RPMI8226 (cell line): ENCODE measurements around the gene KRT81.

Experiments used
- DNase-seq: peaks from one replicate; pipeline ENCODE4 v3.0.0-alpha.2; 2015

KRT81 gene

DNA sequence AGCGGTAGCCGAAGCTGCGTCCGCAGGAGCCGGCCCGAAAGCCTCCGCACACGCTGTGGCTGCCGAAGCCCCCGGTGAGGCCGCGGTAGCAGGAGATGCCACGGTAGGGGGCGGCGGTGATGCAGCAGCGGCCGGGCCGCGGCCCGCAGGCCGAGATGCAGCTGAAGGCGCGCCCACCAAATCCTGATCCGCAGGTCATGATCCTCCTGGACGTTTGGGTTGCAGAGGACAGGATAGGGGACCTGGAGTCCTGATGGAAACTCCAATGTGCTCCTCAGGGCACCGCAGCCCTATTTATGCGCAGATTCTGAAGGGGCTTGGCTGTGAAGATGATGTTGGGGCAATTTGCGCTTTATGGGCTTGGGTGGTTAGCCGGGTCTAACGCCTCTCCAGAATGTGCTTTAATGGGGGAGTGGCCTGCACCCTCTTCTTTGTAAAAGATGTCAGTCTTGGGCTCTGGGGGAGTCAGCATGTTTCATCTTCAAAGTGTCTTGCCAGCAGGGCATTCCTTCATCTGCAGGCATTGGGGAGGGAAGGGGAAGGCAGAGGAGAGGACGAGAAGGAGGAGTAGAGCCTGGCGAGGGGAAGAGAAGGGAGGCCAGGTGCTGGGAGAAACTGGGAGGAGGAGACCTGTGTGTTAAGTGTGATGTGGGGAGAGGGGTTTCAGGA lies at the start of gene KRT81:
KRT81 (minus strand) TSS at position 268 of the 669 bp plus-strand sequence; CDS start at position 199, 69 bp downstream.
- no peak for DNase-seq

DNA sequence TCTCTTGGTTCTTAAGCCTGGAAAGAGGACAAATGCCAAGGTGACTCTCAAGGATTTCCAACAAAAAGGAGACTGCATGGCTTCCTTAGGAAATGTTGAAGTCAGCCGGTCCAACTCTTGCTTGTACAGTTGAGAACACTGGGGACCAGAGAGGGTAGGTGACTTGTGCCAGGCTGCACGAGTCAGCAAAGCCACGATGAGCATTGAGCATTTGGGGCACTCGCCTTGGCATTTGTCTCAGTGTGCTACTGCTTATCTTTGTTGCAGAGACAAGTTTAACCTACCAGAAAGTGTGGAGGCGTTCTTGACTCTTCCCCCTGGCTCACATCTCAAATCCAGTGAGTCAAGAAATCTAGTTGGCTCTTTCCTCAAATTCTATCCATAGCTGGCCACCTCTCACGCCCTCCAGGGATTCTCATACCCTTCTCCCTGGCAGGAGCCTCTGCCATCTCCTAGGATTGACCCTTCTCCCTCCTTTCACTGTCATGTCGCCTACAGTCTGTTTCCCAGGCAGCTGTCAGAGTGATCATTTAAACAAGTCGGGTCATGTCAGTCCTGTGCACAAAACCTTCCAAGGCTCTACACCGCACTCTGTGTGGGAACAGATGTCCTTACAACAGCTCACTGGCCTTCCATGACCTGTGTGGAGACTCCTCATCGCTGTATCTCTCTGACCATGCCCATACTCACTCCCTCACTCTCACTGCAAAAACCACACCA lies 47.1 kb upstream of the KRT81 start:
- no peak for DNase-seq

DNA sequence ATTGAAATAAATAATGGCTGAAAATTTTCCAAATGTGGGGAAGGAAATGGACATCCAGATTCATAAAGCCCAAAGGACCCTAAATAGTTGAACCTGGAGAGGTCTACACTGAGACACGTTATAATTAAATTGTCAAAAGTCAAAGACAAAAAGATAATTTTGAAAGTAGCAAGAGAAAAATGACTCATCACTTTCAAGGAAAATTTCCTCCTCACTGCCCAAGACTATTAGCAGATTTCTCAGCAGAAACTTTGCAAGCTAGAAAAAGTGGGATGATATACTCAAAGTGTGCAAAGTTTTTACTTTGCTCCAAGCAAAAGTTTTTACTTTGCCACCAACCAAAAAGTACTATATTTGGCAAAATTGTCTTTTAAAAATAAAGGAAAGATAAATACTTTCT lies 45.7 kb upstream of the KRT81 start:
- no peak for DNase-seq

DNA sequence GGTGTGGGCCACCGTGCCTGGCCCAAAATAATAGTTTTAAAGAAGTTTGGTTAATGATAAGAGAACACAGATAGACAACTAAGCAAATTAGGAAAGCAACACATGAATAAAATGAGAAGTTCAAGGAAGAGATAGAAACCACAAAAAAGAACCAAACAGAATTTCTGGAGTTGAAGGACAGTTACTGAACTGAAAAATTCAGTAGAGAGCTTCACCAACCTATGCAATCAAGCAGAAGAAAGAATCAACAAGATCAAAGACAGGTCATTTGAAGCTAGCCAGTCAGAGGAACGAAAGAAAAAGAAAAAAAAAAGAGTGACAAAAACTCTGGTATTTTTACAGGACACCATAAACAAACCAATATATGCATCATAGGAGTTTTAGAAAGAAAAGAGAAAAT lies 45.3 kb upstream of the KRT81 start:
- DNase-seq = no peak

DNA sequence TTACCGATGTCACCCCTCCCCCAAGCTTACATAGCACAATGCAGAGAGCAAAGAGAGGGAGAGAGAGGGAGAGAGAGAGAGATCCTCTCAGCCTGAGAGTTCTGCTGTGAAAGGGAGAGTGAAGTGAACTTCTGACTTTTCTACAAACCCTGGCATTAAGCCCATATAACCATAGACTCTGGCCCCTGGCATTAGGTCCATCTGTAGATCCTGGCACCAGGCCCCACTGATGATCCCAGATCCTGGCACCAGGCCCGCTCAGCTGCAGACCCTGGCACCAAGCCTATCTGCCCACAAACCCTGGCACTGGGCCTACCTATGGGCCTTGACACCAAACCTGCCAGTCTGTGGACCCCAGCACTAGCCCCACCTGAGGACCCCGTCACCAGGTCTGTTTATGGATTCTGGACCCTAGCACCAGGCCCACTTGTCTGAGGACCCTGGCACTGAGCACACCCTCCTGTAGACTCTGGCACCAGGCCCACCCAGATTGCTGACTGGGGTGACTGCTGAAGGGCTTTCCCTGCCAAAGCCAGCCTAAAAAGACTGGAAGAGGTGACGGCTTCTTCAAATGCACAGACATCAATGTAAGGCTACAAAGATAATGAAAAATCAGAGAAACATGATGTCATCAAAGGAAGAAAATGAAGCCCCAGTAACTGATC lies 44.4 kb upstream of the KRT81 start:
- DNase-seq = peak; percentile 88

DNA sequence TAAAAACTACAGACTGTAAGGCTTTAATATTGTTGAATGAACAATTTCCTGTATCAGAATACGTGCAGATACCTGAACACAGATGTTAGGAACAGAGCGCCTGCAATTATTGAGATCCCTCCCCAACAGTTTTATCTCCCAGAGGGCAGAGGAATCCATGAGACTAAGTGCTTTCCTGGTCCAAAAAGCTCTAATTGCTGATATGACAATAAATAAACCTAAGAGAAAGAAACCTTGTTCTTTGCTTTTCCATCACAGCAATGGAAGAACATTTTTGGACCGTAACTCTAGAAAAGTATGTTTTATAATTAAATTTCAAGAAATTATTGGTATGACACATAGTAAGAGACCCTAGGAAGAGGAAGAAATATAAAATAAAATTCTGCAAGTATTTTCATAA lies 42.9 kb upstream of the KRT81 start:
- DNase-seq = no peak

DNA sequence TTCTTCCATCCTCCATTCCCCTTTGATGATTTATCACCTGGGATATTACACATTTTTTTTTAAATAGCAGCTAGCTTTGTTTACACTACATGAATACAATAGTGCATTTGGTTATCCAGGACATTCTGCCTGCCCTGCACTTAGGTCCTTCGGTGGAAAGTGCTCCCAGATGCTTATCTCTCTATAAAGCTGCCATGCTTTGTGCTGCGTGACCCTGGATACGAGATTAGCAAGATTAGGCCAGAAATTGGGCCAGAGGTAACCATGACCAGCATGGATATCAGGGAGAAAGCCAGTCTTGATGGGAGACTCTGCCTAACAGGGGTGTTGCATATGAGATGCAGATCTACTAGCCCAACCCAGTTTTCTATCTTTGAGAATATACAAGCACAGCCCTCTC lies 42.0 kb upstream of the KRT81 start:
- DNase-seq = no peak

DNA sequence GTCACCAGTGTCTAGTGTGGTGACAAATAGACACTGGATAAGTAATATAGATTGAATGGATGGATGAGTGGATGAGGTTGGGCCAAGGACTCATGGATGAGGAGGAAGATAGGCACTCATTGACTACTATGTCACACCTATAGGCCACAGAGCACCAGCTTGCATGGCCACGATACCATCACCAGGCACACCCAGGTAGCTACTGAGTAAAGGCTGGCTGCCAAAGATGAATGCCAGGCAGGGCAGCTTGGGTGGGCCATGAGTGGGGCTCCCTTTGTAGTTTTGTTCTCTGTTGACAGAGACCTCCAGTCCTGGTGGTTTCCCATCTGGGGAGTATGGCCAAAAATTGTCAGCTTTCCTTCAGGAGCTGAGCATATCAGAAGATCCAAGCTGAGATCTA lies 41.0 kb upstream of the KRT81 start:
- no peak for DNase-seq

DNA sequence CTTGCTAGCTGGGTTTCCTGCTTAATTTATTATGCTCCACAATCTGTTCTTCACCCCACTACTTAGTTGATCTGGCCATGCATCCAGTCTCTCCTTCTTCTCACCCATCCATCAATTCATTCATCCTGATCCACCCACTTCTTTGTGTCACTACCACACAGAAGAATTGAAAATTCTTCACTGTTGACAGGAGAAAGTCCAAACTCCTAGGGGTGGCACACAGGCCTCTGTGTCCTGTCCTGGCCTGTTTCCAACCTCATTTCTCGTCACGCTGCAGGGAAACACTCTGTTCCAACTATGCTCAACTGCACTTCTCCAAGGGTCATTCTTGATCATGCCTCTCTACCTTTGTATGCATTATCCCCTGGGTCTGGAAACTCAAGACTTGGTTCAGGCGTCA lies 40.5 kb upstream of the KRT81 start:
- no peak for DNase-seq

DNA sequence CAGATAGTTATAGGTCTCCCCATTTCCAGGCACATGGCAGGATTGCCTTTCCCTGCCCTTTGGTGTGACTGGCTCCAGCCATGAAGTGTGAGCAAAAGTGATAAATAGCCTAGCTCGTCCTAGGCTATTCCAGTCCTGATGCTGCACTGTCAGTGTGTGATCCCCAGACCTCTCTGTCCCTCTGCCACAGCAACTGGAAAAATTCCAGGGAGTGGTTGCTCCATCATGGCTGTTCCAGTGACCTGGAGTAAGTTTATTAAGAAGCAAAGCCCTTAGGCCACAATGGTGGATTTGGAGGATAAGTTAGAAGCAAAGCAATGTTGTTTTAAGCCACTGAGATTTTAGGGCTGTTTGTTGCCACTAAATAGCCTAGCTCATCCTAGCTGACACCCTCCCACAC lies 39.7 kb upstream of the KRT81 start:
- DNase-seq = no peak

DNA sequence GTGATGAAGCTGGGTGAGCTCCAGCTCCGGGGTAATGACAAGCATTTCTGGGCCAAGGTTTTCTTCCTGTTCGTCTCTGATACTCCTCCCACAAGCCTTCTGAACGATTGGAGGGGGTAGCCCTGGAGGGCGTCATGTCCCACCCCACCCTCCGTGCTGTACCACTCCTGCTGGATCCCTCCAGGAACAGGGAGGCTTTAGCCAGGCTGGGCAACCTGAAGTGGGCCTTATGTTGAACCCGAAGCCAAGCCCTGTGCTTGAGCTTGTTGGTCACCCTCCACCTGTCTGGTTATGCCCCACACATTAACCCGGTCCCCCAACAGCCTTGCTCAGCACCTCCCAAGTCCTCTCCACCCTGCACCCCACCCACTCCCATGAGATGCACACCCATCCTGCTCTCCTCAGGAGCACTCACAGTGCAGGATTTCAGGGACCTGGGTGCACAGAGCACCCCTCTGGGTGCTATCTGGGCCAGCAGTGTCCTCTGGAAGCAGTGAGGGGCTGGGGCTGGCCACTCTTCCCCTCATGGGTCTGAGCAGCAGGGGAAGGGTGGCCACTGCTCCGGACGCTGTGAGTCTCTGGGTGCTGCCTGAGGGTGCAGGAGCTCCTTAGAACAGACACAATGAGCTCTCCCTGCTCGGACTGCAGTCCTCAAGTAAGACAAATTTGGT lies 36.6 kb upstream of the KRT81 start:
- no peak for DNase-seq

DNA sequence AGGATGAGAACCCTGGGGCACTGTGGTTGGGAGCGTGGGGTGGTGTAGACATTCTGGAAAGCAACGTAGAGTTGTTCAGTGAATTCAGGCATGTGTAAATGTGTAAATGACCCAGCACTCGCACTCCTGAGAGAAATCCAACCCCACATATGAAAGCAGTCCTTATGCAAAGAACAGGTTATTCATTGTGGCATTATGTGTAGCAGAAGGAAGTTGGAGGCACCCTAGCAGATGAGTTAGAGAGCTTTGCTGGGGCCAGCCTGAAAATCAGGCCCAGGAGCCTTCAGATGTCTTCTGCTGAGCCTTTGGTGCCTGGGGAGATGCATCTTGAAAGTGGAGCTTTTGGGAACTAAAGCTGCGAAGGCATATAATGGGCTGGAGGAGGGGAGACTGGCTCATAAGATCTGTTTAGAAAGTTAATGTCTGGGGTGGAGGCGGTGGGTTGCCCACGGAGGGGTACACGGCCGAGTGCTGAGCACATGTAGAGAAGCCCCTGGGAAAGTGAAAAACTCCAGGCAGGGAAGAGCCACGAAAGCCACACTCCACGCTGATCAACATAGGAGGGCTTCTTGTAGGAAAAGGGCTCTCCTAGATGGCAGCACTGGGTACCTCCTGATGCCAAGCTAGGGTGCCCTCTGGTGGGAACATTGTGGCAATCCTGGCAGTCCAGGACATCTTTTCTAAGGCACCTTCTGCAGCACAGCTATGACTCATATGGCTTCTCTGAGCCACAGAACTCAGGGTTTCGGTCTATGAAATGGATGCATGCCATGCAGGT lies 35.9 kb upstream of the KRT81 start:
- peak; percentile 96 for DNase-seq

DNA sequence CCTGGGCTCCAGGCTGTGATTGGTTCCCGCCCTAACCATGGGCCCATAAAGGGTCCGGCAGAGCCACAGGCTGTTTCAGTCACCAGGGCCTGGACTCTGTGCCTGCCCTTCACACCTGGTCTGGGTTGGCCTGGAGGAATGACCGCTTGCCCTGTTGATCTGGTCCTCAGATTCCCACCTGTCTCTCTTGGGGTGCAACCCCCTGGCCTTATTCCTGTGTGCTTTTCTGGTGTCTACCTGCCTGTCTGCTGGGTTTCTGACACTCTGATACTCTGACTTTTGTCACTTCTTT lies 32.8 kb upstream of the KRT81 start:
- no peak for DNase-seq

DNA sequence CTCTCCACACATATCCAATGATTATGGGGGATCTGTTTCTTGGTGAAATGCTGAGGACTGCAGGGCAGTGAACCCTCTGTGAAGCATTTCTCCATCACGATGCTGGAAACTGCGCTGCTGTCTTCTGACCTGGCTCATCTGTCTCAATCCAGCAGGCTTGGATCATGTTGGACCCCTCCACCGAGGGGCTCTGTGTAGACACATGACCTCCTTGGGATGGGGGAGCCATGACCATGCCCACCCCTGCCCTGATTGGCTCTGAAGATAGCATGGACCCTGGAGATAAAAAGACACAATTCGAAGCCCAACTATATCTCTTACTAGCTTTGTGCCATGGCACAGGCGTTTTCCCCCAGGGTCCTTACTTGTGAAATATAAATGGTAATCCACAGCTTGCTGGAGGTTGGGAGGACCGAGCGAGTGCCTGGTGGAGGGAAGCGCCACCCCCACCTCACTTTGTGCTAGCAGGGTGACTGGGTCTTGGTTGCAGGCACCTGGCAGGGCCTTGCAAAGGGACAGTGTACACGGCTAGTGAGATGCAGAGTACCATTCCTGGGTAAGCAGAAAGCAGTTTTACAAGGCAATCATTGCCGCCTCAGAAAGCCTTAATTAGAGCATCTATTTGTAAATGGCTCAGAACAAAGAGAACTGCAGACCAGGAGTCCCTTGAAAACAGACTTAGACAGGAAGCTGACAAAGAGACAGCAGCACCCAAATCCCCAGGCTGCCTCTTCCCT lies 32.2 kb upstream of the KRT81 start:
- DNase-seq = no peak

DNA sequence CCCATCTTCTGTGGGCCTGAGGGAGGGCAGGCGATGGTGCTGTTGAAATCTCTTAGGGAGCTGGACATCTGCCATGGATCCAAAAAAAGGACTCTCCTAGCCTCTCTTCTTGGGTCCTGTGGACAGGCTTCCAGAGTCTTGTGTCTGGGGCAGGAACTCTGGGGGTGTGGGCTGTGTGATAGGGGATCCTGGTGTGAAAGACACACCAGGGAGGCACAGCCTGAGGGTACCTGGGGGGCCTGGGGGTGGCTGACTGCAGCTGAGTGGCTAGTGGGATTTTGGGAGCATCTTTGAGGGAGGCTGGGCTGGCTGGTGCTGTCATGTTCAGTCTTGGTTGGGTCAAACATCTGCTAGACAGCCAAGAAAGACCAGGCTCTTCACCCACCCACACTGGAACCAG lies 31.7 kb upstream of the KRT81 start:
- DNase-seq = no peak

DNA sequence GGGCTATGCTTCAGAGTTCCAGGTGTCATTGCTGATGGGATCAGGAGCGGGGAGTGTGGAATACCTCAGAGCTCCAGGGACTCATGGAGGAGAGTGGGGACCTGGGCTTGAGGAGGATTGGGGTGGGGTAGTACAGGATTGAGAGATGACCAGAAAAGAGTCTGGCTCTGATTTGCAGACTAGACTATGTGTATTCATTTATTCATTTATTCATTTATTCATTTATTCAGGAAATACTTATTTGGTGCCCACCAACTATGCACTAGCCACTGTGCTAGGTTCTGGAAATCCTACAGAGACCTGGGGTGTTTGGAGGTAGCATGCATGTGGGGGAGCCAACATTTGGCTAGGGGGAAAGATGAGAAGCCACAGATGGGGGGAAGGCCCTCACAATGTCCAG lies 30.7 kb upstream of the KRT81 start:
- no peak for DNase-seq

DNA sequence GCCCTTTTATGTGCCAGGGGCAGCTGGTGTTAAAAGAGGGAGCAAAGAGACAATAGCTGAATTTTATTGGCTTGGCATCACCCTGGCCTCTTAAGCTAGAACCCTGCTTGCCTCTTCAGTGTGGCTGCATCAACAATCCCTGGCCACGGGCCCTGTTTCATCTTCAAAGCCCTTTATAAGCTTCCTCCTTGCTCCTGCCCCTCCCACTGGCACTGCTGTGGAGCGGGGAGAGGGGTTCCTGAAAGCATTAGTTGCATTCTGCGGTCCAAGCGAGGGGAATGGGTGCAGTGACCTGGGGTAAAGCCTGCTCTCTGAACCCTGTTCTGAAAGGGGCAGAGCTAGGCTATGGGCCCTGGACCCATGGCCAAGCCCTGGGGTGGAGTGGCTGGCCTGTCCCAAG lies 30.1 kb upstream of the KRT81 start:
- DNase-seq = peak; percentile 32

DNA sequence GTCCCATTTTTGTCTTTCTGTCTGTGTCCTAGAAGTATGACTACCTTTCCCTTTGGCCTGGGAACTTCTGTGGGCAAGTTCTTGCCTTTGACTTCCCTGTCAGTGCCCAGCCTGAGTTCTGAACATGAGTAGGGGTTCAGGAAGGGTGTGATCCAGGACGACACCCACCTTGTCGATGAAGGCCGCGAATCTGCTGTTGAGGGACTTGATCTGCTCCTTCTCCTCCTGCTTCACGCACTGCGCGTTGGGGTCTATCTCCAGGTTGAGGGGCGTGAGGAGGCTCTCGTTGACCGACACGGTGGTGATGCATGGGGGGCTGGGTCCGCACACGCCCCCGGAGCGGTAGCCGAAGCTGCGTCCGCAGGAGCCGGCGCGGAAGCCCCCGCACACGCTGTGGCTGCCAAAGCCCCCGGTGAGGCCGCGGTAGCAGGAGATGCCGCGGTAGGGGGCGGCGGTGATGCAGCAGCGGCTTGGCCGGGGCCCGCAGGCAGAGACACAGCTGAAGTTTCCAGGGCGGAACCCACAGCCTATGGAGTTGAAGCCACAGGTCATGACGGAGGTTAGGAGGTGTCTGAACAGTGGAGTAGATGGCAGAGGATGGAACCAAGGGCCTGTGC lies 29.6 kb upstream of the KRT81 start, which contains the start of gene KRT83:
KRT83 (minus strand) TSS at position 615 of the 617 bp plus-strand sequence; CDS start at position 552, 63 bp downstream.
- no peak for DNase-seq

DNA sequence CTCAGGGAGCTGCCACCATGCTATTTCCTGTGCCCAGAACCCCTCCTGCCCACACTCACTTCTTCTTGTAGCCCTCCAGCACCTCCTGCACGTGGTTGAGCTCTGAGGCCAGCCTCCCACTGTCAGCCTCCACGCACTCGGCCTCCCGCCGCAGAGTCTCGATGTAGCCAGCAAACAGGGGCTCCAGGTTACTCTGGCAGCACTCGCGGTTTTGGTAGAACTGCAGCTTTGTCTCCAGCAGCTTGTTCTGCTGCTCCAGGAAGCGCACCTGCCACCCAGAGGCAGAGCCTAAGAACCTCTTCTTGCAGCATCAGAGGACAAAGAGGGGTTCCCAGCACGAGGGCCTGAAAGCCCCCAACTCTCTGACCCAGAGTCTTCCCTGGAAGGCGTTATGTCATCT lies 27.8 kb upstream of the KRT81 start:
- DNase-seq = peak; percentile 85

DNA sequence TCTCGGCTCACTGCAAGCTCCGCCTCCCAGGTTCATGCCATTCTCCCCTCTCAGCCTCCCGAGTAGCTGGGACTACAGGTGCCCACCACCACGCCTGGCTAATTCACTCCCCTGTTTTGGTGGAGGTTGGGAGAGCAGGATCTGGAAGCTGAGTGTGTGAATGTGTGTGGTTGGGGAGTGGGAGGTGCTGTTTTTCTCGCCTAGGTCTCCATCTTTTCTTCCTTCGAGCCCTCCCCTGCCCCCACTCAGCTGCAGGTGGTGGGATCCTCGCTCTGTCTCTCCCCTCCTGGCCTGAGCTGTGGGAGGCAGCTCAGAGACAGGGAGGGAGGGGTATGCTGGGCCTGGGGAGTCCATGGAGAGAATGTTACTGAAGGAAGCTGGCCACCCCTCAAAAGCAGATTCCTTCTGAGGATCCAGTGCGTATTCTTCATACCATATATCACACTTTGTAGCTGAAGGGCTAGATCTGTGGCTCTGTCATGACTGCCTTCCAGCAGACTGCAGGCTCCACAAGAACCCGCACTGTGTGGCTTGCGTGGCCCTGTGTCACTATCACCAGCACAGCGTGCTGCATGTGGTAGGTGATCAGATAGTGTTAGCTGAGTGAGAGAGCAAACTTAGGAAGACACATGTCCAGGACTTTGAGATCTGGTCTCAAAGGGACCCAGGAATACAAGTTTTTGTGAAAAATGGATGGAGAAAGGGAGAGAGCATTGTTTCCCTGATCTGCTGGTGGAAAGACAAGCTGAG lies 27.1 kb upstream of the KRT81 start:
- DNase-seq = no peak

DNA sequence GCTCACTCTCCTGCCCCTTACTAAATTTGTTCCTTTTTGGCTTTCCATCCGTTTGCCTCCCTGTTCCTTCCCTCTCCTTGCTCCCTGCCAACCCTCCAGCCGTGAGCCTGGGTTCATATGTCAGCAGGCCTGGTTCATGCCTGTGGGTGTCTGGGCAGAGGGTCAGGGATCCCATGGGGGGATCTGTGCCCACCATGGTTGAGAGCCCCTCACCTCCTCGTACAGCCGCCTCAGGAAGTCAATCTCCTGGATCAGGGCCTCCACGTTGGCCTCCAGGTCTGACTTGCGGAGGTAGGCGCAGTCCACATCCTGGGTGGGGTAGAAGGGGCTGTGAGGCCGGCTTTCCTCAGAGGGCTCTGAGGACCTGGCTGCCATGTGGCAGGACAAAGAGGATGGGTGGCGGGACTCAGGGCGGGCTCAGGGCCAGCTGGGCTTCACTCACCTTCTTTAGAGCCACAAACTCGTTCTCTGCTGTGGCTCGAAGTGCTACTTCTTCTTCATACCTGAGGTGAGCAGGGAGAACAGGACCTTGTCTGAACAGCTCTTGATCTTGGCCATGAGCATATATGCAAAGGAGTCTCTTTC lies 26.2 kb upstream of the KRT81 start:
- DNase-seq = no peak
